Stimulated activated effector memory CD8-positive, alpha-beta T cell treated with anti-CD3 and anti-CD28 coated beads, Interleukin-12 subunit alpha, Interleukin-12 subunit beta, amount 100 ng/mL, for 72 hours (primary cell): Measurements from ENCODE around the gene CDC20B.

Source experiments
- ATAC-seq: fragments of 150-1000 bp; cut with Tn5 transposase; 2 replicates; pipeline ENCODE4 v1.10.0; 2021
- DNase-seq, 2 donors: peaks; one replicate each; pipeline ENCODE4 v3.0.0; 2021 to 2022; ENCODE audit warnings: low spot score in 2 of 2
- H3K27ac Mint-ChIP-seq: one replicate; pipeline ENCODE4 v1.8.0; 2022; ENCODE audit warnings: mild to moderate bottlenecking, mixed read lengths
- H3K36me3 Mint-ChIP-seq: one replicate; pipeline ENCODE4 v1.8.0; 2022; ENCODE audit warnings: mild to moderate bottlenecking, mixed read lengths
- H3K4me1 Mint-ChIP-seq: one replicate; pipeline ENCODE4 v1.8.0; 2022; ENCODE audit warnings: mixed read lengths
- H3K4me3 Mint-ChIP-seq: one replicate; pipeline ENCODE4 v1.8.0; 2022; ENCODE audit warnings: mild to moderate bottlenecking, mixed read lengths
- H3K9me3 Mint-ChIP-seq: one replicate; pipeline ENCODE4 v1.8.0; 2022; ENCODE audit warnings: mixed read lengths

Gene CDC20B

DNA sequence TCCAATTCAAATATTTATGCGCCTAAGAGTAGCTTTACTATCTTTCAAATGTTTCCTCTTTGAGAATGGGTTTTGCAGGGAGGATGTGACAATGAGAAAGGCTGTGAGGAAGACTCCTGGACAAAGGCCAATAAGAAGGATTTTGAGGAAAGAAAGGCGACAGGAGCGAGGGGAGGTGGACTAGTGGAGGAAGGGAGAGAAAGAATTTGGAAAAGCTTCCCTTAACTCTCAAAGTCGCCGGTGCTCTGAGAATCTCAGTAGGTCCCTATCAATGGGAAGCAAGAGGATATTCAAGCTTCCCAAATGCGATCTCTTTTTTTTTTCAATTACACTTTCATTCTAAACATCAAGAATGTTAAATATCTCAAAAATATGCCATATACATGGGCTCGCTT lies 2.8 kb upstream of the CDC20B start:
- H3K27ac Mint-ChIP-seq: no peak overlapping the region
- H3K36me3 Mint-ChIP-seq: no peaks in the 10 kb centered on the region
- no peaks in the 10 kb centered on the region for H3K9me3 Mint-ChIP-seq
- peak overlapping the region; percentile 61 for H3K4me3 Mint-ChIP-seq
- DNase-seq (no peak), ATAC-seq (no peak)
- peaks cover 33% of the 10 kb centered on the region for H3K4me1 Mint-ChIP-seq

DNA sequence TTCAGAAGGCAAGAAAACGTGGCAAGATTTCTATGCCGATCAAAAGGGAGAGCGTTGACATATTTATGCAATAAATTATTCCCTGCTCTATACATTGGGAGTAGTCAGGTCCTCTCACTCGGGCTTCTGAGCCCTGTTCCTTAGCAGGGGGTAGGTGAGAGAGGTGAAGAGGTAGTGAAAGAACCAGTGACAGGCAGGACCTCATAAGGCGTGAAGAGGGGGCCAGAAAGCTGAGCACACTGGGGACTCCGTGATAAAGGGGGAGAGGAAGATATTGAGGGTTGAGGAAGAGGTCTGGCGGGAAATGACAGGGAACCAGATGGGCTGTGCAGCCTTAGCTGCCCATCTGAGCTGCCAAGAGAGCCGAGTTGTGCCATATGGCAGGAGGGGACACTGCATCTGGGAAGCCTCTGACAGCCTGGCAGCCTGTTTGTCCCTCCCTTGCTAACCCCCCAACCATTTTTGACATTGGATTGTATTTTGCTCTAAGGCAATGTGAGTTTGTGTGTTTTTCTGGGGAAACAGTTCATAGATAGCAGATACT lies 782 bp upstream of the CDC20B start:
- no peak overlapping the region for H3K27ac Mint-ChIP-seq
- no peak for ATAC-seq
- no peaks in the 10 kb centered on the region for H3K9me3 Mint-ChIP-seq
- H3K36me3 Mint-ChIP-seq: no peaks in the 10 kb centered on the region
- peak overlapping the region; percentile 79 for H3K4me3 Mint-ChIP-seq
- peak in 1 of 2 donors; percentile 59 for DNase-seq
- peaks cover 33% of the 10 kb centered on the region for H3K4me1 Mint-ChIP-seq

DNA sequence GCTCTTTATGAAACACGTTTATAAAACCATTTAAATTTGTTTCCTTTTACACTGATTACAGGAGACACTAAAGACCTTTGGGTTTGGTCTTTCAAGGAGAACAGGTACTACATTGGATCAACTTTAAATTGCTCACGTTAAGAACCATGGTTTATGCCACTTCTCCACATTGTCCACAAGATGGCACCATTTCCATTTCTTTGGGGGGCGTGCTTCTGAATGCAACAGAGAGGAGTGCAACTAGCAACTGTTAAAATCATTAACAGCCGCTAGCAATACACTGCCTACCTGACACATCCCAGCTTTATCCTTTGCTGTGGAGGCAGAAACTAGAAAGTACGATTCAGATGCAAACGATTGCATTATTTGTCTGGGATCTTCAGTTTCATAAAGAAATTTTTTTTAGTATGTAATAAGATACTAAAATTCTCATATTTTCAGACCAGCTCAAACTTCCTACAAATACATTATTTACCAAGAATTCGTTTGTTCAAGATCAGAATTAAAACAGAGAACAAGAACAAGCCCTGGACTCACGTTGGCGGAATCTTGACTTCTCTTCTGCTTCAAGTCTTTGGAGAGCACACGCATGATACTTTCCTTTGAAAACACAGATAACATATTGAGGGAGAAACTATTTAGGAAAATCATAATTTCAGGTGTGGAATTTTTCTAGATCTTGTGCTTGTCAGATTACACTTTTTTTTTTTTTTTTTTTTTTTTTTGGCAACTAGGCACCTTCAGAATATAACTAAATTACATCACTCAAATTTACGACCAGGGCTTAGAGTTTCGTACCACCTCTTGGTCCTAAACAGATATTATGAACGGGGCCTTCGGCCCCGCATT lies 702 bp downstream of the CDC20B start:
- H3K36me3 Mint-ChIP-seq: no peaks in the 10 kb centered on the region
- peak; percentile 74 for ATAC-seq

DNA sequence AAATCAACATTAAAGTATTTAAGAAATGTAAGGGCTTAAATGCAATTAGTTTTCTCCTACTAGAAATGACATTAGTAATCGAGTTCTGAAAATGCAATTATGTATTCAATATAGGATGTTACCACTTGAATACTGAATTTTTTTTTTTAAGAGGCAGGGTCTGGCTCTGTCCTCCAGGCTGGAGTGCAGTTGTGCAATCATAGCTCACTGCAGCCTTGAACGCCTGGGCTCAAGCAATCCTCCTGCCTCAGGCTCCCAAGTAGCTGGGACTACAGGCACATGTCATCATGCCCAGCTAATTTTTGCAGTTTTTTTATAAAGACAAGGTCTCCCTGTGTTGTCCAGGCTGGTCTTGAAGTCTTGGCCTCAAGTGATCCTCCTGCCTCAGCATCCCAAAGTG lies 1.5 kb downstream of the CDC20B start:
- H3K27ac Mint-ChIP-seq: no peak overlapping the region
- peaks cover 29% of the 10 kb centered on the region for H3K4me1 Mint-ChIP-seq
- DNase-seq (no peak), ATAC-seq (no peak)
- H3K4me3 Mint-ChIP-seq: no peak overlapping the region
- H3K9me3 Mint-ChIP-seq: no peaks in the 10 kb centered on the region
- H3K36me3 Mint-ChIP-seq: no peaks in the 10 kb centered on the region

More for the DNA sequence above, 702 bp downstream of the CDC20B start:
- peaks cover 33% of the 10 kb centered on the region for H3K4me1 Mint-ChIP-seq
- H3K4me3 Mint-ChIP-seq: peak overlapping the region; percentile 79
- DNase-seq: peak; percentile 30 to 68
- H3K27ac Mint-ChIP-seq: no peak overlapping the region
- H3K9me3 Mint-ChIP-seq: no peaks in the 10 kb centered on the region

DNA sequence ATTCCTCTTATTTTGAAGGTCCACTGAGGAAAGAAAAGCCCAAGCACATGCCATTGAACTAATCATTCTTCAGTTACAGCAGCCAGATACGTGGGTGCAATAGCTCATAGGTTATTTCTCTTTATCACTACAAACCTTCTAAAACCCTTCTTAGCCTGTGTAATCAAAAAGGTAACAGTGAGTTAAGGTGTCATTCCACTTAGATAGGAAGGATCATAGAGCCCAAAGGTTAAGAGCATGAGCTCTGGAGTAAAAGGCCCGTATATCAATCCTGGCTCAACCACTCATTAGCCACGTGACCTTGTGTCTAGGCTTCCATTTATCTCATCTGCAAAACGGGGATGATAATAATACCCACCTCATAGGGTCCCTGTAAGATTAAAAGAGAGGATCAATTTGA lies 10.3 kb downstream of the CDC20B start:
- DNase-seq (no peak), ATAC-seq (no peak)
- H3K9me3 Mint-ChIP-seq: no peaks in the 10 kb centered on the region
- no peak overlapping the region for H3K4me3 Mint-ChIP-seq
- no peaks in the 10 kb centered on the region for H3K36me3 Mint-ChIP-seq
- H3K27ac Mint-ChIP-seq: no peak overlapping the region
- H3K4me1 Mint-ChIP-seq: no peaks in the 10 kb centered on the region

DNA sequence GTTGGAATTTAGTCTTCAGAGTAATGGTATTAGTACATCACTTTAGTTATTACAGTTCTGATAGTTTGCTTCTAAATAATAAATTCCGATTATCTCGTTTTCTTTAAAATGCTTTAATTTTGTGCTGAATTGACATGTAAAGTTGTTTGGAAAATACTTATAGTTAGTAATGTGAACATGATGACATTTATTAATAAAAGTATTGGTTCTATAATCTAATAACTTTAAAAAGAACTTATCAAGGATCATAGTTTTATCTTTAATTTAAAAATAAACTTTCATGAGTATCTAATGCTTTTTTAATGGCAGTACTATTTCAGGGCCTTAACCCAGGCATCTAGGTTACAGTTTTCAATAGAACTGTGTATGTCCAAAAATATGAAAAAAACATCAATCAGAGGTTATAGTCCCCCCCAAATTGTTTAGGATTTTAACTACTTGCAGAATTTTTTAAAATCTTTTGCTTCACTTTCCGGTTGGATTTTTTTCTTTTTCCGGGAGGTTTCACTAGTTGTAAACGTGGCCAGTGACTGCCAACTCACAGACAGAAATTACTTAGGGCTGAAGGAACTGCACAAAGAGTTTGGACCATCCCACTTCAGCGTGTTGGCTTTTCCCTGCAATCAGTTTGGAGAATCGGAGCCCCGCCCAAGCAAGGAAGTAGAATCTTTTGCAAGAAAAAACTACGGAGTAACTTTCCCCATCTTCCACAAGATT lies 12.3 kb downstream of the CDC20B start:
- Mint-ChIP-seq H3K9me3 (no peaks in the 10 kb centered on the region), H3K27ac (no peak overlapping the region), H3K4me3 (no peak overlapping the region), H3K4me1 (no peaks in the 10 kb centered on the region), H3K36me3 (no peaks in the 10 kb centered on the region)
- ATAC-seq (no peak), DNase-seq (no peak)

DNA sequence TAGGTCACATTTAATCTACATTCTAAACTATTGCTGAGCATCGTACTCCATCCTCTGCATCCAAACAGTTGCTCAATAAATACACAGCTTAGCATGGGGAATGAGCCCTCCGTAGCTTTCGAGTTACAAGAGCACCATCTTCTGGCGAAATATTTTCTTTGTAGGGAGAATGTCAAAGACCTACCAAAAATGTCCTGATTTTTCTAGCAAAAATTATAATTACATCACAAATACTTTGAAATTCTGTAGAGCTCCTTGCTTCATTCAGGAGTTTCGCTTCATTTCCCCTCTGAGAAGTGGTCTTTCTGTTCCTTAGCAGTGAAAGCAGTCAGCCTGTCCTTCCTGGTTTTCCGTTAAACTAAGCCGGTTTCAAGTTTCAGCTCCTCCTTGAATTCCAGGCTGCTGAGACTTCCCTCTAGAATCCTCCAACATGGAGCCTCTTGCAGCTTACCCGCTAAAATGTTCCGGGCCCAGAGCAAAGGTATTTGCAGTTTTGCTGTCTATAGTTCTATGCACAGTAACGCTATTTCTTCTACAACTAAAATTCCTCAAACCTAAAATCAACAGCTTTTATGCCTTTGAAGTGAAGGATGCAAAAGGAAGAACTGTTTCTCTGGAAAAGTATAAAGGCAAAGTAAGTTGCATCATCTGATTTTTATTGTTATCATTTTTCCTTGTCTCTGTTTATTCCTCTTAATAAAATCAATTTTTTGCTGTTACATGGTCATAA lies 13.0 kb downstream of the CDC20B start, which contains the start of gene GPX8:
Gene GPX8, plus strand, starts transcription at position 409 of the 730 bp plus-strand sequence. Its CDS starts 22 bp downstream, at position 431.
- Mint-ChIP-seq H3K9me3 (no peaks in the 10 kb centered on the region), H3K4me1 (no peaks in the 10 kb centered on the region), H3K27ac (no peak within 1 kb of the TSS), H3K36me3 (no peaks in the 10 kb centered on the region), H3K4me3 (no peak within 1 kb of the TSS)
- DNase-seq (no peak), ATAC-seq (peak; percentile 67)

DNA sequence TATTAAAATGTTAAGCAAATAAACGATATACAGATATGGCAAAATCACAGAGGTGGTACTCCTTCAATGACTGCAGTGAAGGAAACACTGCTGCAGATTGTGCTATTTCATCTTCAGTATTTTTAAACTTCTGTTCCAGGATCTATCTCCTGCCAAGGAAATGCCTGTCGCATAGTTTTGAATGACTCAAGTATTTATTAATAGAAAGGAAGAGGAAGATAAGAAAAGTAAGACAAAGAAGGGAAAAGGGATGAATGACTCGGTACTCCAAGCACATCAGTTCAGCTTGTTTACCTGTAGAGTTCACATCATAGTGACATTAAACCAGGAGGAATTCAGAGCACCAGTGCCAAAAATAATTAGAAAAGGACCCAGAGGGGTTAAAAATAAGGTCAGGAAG lies 18.1 kb downstream of the CDC20B start:
- Mint-ChIP-seq H3K9me3 (no peaks in the 10 kb centered on the region), H3K4me1 (no peaks in the 10 kb centered on the region), H3K27ac (no peak overlapping the region), H3K4me3 (no peak overlapping the region), H3K36me3 (no peaks in the 10 kb centered on the region)
- DNase-seq (no peak), ATAC-seq (no peak)

DNA sequence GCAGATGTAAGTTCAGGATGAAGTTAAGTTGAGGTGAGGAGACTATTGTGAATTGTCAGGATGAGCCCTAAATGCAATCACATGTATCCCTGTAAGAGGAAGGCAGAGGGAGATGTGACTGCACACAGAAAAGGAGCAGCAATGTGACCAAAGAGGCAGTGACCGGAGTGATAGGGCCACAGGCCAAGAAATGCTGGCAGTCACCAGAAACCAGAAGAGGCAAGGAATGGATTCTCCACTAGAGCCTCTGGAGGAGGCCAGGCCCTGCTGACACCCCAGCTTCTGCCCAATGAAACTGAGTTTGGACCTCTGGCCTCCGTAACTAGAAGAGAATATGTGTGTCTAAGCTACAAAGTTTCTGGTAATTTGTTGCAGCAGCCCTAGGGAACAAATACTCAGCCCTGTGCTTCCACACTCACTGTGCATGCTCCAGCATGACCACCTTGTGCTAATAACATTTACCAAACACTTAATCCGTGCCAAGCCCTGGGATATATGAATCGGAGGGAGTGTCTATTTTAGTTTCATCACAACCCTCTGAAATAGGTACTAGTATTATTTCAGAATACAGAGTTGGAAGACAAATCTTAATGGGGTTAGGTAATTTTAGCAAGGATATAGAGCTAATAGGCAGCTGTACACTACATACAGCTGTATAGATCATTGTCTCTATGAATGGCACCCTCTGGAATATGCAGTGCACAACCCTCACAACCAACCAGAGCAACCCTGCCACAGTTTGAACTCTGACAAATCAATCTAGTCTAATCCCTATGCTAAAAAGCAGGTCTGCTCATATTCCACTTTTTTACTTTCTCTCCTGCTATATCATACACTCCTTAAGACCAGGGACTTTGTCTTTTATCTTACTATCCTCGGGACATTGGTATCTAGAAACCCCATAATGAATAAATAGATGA lies 20.8 kb downstream of the CDC20B start:
- Mint-ChIP-seq H3K4me1 (no peaks in the 10 kb centered on the region), H3K36me3 (no peaks in the 10 kb centered on the region), H3K27ac (no peak overlapping the region), H3K9me3 (no peaks in the 10 kb centered on the region), H3K4me3 (no peak overlapping the region)
- ATAC-seq (no peak), DNase-seq (no peak)

DNA sequence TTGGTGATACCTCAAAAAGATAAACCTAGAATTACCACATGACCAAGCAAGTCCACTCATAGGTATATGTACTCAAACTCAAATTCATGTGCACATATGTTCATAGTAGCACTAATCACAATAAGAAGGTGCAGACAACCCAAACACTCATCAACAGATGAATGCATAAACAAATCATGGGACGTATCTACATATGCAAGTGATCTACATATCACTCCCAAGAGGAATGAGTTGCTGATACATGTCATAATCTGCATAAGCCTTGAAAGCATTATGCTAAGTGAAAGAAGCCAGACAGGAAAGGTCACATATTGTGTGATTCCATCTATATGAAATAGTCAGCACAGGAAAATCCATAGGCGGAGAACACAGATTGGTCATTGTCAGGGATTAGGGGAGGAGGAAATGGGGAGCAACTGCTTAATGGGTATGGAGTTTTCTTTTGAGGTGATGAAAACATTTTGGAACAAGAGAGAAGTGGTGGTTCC lies 23.6 kb downstream of the CDC20B start:
- no peak overlapping the region for H3K4me3 Mint-ChIP-seq
- H3K9me3 Mint-ChIP-seq: no peaks in the 10 kb centered on the region
- ATAC-seq (no peak), DNase-seq (no peak)
- H3K36me3 Mint-ChIP-seq: no peaks in the 10 kb centered on the region
- H3K27ac Mint-ChIP-seq: no peak overlapping the region
- H3K4me1 Mint-ChIP-seq: peaks cover 15% of the 10 kb centered on the region

DNA sequence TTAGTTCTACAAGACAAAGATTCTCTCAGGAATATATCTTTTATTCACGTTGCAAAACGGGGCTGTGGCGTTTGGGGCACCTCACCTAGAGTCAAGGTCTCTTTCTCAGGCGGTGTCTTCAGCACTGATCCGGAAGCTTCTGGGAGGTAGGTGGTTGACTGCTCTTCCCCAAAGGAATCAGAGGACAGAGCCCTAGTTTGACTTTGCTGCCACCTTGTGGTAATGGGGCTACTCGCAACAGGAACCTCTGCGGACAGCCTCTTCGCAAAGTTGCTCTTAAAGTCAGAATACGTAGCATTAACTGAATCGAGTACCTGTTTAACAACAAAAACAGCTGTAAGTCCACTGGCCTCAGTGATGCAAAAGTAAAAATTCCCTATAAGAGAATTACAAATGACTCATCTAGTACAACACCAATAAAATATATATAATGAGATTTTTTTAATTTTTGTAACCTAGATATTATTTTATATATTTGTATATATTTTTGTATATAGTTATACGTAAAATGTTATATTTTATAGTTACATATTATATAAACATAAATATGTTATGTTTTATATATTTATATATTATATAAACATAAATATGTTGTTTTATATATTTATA lies 26.3 kb downstream of the CDC20B start:
- peak overlapping the region; percentile 52 for H3K4me3 Mint-ChIP-seq
- H3K36me3 Mint-ChIP-seq: no peaks in the 10 kb centered on the region
- H3K27ac Mint-ChIP-seq: no peak overlapping the region
- peak; percentile 86 for ATAC-seq
- peaks cover 23% of the 10 kb centered on the region for H3K4me1 Mint-ChIP-seq
- no peaks in the 10 kb centered on the region for H3K9me3 Mint-ChIP-seq
- peak; percentile 78 to 90 for DNase-seq

DNA sequence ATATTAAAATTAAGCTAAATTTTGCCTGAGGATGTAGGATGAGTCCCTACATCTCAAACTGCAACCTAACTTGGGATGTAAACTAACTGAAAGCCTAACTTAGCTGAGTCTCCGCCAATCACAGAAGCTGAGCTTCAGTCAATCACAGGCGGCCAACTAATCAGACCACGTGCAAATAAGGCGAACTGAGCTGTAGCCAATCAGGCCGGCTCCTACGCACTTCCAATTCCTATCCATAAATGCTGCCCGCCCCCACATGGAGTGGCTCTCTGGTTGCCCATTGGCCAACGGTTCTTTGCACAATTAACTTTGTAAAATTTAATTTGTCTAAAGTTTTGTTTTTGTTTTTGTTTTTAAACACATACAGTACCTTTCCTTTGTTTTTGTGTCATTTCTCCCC lies 26.9 kb downstream of the CDC20B start:
- Mint-ChIP-seq H3K4me1 (peaks cover 29% of the 10 kb centered on the region), H3K27ac (no peak overlapping the region), H3K9me3 (no peaks in the 10 kb centered on the region), H3K36me3 (no peaks in the 10 kb centered on the region), H3K4me3 (peak overlapping the region; percentile 52)
- ATAC-seq (no peak), DNase-seq (no peak)

DNA sequence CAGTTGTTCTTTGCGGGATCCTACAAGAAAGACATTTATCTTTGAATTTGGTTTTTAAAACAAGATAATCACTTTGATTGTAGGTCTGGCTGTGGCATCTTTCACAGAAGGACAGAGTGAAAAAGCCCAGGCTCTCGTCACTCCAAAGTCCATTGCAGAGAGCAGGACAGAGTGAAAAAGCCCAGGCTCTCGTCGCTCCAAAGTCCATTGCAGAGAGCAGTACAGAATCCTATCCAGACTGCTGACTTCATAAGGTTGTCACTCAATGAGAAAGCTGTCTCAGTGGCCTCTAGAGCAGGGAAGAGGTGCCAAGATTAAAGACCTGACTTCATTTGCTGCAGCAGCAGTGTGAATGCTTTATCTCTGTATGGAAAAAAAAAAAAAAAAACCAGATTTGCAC lies 29.4 kb downstream of the CDC20B start:
- H3K36me3 Mint-ChIP-seq: no peaks in the 10 kb centered on the region
- peaks cover 35% of the 10 kb centered on the region for H3K4me1 Mint-ChIP-seq
- no peaks in the 10 kb centered on the region for H3K9me3 Mint-ChIP-seq
- H3K27ac Mint-ChIP-seq: no peak overlapping the region
- DNase-seq (no peak), ATAC-seq (no peak)
- no peak overlapping the region for H3K4me3 Mint-ChIP-seq
